Measurements from ENCODE around the gene SIAE. TPM values are rescaled to one million over a fixed set of nuclear protein-coding genes. Genes with fewer than 3 reads are reported as not detected.

Gene SIAE
- total and polyA plus RNA-seq, 2 donors (not counting 1 experiment from before 2014, with no cell fraction given): 28.9 to 67.0 TPM

DNA sequence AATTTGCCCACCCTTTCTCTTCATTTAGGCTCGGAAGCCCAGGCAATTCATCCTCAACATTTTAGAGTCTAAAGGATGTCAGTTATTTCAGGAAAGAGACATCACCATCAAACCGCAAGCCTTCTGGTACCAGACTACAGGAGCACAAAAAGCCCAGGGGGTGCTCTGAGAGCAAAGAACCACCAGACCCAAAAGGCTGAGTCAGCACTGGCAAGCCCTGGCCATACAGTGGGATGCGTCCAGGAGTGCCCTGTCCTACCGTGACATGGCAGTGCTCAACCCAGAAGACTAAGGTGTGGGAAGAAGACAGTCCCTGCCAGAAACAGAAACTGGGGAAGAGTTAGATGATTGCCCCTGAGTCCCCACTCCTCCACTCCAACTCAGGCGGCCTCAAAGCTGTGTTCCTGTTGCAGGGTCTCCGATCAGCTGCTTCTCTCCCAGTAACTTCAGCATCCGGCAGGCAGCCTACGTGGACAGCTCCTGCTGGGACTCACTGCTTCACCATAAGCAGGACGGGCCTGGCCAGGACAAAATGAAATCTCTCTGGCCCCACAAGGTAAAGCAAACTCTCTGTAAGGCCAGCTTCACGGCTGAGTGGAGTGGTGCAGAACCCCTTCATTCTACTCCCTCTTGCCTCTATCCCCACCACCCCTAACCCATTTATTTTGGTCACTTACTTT, 60.8 kb downstream of the SIAE start:
- no peak overlapping the region for H2AFZ ChIP-seq (ENCODE audit: low read length)
- H3K9me3 ChIP-seq (ENCODE audit: control insufficient read depth, insufficient read depth, low read depth, low read length): no peaks in the 10 kb centered on the region
- no peak overlapping the region for H3K4me2 ChIP-seq (ENCODE audit: extremely low read depth, insufficient read depth, low read length)
- no peak overlapping the region for H3K27ac ChIP-seq (ENCODE audit: insufficient read depth, low read length)
- H3K36me3 ChIP-seq (ENCODE audit: control insufficient read depth, insufficient read depth, low read length): no peaks in the 10 kb centered on the region
- H3K9ac ChIP-seq (ENCODE audit: insufficient read depth, low read length): no peak overlapping the region
- no peaks in the 10 kb centered on the region for H4K20me1 ChIP-seq (ENCODE audit: control insufficient read depth, extremely low read depth, insufficient read depth, low read length)
- TF ChIP-seq EZH2 (IDR thresholded peaks at IDR 0.05; ENCODE audit: low read length, missing control alignments): no peak
- TF ChIP-seq, protein P1, sequence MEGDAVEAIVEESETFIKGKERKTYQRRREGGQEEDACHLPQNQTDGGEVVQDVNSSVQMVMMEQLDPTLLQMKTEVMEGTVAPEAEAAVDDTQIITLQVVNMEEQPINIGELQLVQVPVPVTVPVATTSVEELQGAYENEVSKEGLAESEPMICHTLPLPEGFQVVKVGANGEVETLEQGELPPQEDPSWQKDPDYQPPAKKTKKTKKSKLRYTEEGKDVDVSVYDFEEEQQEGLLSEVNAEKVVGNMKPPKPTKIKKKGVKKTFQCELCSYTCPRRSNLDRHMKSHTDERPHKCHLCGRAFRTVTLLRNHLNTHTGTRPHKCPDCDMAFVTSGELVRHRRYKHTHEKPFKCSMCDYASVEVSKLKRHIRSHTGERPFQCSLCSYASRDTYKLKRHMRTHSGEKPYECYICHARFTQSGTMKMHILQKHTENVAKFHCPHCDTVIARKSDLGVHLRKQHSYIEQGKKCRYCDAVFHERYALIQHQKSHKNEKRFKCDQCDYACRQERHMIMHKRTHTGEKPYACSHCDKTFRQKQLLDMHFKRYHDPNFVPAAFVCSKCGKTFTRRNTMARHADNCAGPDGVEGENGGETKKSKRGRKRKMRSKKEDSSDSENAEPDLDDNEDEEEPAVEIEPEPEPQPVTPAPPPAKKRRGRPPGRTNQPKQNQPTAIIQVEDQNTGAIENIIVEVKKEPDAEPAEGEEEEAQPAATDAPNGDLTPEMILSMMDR (conservative IDR thresholded peaks at IDR 0.05 in 1 of 2, IDR thresholded peaks at IDR 0.05 in 1 of 2; ENCODE audit: low read depth in 1 of 2, low read length in 2 of 2): no peak
- H3K27me3 ChIP-seq (ENCODE audit: control insufficient read depth, insufficient read depth, low read length): no peaks in the 10 kb centered on the region
- no peak for DNase-seq (ENCODE audit: low read depth in 2 of 2)
- H3K4me3 ChIP-seq (replicated peaks in 1 of 4; ENCODE audit: control extremely low read depth in 1 of 4, insufficient read depth in 1 of 4, low read depth in 3 of 4, low read length in 4 of 4): no peak overlapping the region
- no peaks in the 10 kb centered on the region for H3K4me1 ChIP-seq (ENCODE audit: control insufficient read depth, extremely low read depth, insufficient read depth, low read length)
- no peaks in the 10 kb centered on the region for H3K79me2 ChIP-seq (ENCODE audit: control insufficient read depth, insufficient read depth, low read length)

DNA sequence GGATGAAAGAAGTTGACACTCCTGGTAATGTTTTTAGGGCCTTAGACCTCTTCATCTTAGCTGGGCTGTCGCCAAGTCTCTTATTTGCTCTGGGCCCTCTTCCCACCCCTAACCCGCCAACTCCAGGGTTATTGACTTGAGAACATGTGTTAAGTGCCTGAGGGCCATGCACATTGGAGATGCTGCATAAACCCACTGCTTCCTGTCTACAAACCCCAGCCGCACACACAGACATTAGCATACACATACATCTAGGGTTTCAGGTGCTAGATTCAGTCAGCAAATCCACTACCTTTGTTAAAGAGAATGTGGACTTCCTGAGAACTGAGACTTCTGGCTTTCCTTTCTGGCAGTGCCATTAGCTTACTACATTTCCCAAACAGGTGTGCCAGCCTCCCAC, 61.5 kb downstream of the SIAE start:
- no peak for TF ChIP-seq EZH2 (IDR thresholded peaks at IDR 0.05; ENCODE audit: low read length, missing control alignments)
- TF ChIP-seq, protein P1 (conservative IDR thresholded peaks at IDR 0.05 in 1 of 2, IDR thresholded peaks at IDR 0.05 in 1 of 2; ENCODE audit: low read depth in 1 of 2, low read length in 2 of 2): no peak
- no peak overlapping the region for H3K4me2 ChIP-seq (ENCODE audit: extremely low read depth, insufficient read depth, low read length)
- H3K36me3 ChIP-seq (ENCODE audit: control insufficient read depth, insufficient read depth, low read length): no peaks in the 10 kb centered on the region
- no peaks in the 10 kb centered on the region for H3K27me3 ChIP-seq (ENCODE audit: control insufficient read depth, insufficient read depth, low read length)
- no peak overlapping the region for H3K4me3 ChIP-seq (replicated peaks in 1 of 4; ENCODE audit: control extremely low read depth in 1 of 4, insufficient read depth in 1 of 4, low read depth in 3 of 4, low read length in 4 of 4)
- H2AFZ ChIP-seq (ENCODE audit: low read length): no peak overlapping the region
- H3K79me2 ChIP-seq (ENCODE audit: control insufficient read depth, insufficient read depth, low read length): no peaks in the 10 kb centered on the region
- H3K4me1 ChIP-seq (ENCODE audit: control insufficient read depth, extremely low read depth, insufficient read depth, low read length): no peaks in the 10 kb centered on the region
- H3K9ac ChIP-seq (ENCODE audit: insufficient read depth, low read length): no peak overlapping the region
- H3K27ac ChIP-seq (ENCODE audit: insufficient read depth, low read length): no peak overlapping the region
- H3K9me3 ChIP-seq (ENCODE audit: control insufficient read depth, insufficient read depth, low read depth, low read length): no peaks in the 10 kb centered on the region
- no peak for DNase-seq (ENCODE audit: low read depth in 2 of 2)
- H4K20me1 ChIP-seq (ENCODE audit: control insufficient read depth, extremely low read depth, insufficient read depth, low read length): no peaks in the 10 kb centered on the region

DNA sequence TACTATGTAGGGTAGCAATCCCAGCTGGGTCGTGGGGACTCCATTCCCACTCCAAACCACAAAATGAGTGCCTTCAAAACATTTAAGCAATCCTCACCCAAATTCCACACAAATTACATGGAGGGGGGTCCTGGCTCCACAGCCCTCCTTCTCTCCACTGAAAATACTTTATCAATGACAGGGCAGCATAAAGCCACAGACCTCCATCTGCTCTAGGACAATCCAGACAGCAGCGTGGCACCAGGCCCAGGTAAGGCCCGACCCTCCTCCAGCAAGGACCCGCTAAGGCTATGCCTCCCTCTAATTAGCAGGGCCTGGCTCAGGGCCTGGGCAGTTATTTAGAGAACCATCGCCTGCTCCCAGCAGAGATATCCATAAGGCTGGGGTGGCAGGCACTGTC, 62.5 kb downstream of the SIAE start, which contains the start of gene PANX3:
TSS of gene PANX3 (plus strand) at position 365 of the 400 bp plus-strand sequence. CDS start 129 bp downstream, outside the sequence.
- Histone ChIP-seq H3K4me2 (ENCODE audit: extremely low read depth, insufficient read depth, low read length) (no peak within 1 kb of the TSS), H3K9me3 (ENCODE audit: control insufficient read depth, insufficient read depth, low read depth, low read length) (no peaks in the 10 kb centered on the region), H3K9ac (ENCODE audit: insufficient read depth, low read length) (no peak within 1 kb of the TSS), H3K27me3 (ENCODE audit: control insufficient read depth, insufficient read depth, low read length) (no peaks in the 10 kb centered on the region), H4K20me1 (ENCODE audit: control insufficient read depth, extremely low read depth, insufficient read depth, low read length) (no peaks in the 10 kb centered on the region), H3K79me2 (ENCODE audit: control insufficient read depth, insufficient read depth, low read length) (no peaks in the 10 kb centered on the region), H2AFZ (ENCODE audit: low read length) (no peak within 1 kb of the TSS), H3K27ac (ENCODE audit: insufficient read depth, low read length) (no peak within 1 kb of the TSS), H3K4me3 (replicated peaks in 1 of 4; ENCODE audit: control extremely low read depth in 1 of 4, insufficient read depth in 1 of 4, low read depth in 3 of 4, low read length in 4 of 4) (no peak within 1 kb of the TSS), H3K4me1 (ENCODE audit: control insufficient read depth, extremely low read depth, insufficient read depth, low read length) (no peaks in the 10 kb centered on the region), H3K36me3 (ENCODE audit: control insufficient read depth, insufficient read depth, low read length) (no peaks in the 10 kb centered on the region)
- TF ChIP-seq EZH2 (IDR thresholded peaks at IDR 0.05; ENCODE audit: low read length, missing control alignments): no peak
- TF ChIP-seq, protein P1 (conservative IDR thresholded peaks at IDR 0.05 in 1 of 2, IDR thresholded peaks at IDR 0.05 in 1 of 2; ENCODE audit: low read depth in 1 of 2, low read length in 2 of 2): no peak
- DNase-seq (ENCODE audit: low read depth in 2 of 2): peak in 1 of 2 donors; percentile 52

All from fibroblast of lung (primary cell).